GM12801 (cell line): Measurements from ENCODE around the gene PRR9.

Experiments
- TF ChIP-seq, protein P1 (sequence below): IDR thresholded peaks from one replicate; pipeline ENCODE4 v1.5.1; 2011; ENCODE audit warnings: control low read depth; ENCODE audit not compliant: insufficient read length; ENCODE audit errors: extremely low read depth

The PRR9 gene

DNA sequence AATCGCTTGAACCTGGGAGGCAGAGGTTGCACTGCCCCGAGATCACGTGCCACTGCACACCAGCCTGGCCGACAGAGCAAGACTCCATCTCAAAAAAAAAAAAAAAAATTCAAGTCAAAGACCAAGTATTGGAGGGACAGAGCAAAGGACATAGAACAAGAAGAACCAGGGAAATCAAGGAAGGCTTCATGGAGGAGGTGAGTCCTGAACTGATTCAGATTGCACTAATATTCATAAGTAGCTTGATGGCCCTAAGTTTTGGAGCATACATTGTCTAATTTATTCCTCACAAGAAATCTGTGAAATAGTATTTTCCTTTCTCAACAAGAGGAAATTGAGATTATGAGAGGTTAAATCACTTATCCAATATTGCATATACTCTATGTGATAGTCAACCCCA lies 3.9 kb upstream of the PRR9 start:
- TF ChIP-seq, protein P1, sequence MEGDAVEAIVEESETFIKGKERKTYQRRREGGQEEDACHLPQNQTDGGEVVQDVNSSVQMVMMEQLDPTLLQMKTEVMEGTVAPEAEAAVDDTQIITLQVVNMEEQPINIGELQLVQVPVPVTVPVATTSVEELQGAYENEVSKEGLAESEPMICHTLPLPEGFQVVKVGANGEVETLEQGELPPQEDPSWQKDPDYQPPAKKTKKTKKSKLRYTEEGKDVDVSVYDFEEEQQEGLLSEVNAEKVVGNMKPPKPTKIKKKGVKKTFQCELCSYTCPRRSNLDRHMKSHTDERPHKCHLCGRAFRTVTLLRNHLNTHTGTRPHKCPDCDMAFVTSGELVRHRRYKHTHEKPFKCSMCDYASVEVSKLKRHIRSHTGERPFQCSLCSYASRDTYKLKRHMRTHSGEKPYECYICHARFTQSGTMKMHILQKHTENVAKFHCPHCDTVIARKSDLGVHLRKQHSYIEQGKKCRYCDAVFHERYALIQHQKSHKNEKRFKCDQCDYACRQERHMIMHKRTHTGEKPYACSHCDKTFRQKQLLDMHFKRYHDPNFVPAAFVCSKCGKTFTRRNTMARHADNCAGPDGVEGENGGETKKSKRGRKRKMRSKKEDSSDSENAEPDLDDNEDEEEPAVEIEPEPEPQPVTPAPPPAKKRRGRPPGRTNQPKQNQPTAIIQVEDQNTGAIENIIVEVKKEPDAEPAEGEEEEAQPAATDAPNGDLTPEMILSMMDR, result no peak

DNA sequence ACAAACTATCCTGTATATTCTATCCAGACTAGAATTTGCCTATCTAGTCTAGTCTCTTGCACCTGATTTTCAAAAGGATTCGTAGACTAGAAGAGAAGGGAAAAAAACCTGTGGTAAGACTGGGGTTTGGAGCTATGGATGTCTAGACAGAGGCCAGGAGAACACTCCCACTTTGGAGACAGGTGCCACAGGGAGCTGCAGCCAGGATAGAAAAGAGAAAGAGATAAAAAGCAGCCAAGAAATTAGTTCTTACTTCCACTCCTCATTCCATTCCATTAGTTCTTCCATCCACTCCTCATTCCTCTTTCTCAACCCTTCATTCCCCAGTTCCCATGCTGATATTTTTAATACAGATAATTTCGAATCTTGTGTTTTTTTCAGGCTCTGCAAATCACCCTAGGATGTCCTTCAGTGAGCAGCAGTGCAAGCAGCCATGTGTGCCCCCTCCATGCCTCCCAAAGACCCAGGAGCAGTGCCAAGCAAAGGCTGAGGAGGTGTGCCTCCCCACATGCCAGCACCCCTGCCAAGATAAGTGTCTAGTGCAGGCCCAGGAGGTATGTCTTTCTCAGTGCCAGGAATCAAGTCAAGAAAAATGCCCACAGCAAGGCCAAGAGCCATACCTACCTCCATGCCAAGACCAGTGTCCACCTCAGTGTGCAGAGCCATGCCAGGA lies 496 bp downstream of the PRR9 start:
- TF ChIP-seq, protein P1, result no peak

DNA sequence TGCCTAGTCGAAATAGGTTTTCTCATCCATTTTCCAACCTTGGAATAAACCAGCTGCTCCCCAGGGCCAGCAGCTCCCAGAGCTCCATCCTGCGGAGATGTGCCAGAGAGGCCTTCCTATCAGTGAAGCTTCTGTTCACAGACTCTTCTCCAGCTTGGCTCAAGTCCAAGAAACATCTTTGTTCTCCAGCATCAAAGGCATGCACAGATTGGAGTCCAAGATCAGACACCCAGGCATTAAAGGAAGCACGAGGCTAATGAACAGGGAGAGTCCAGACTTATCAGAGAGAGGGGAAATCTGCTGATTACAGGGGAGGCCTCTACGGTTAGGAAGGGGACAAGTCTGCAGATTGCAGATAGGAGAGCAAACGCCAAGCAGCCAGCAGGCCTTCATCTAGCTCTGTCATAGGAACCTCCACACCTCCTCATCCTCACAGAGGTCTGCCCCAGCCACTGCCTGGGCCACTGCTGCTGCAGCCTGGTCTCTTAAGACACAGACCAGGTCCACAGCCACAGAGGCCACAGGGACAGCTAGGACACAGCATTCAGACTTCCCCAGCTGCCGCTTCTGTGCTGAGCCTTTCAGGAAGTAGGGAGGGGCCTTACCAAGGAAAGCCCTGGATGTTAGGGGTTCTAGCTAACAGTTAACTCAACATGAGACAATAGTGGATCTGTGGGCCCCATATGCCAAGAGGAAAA lies 3.4 kb downstream of the PRR9 start:
- TF ChIP-seq, protein P1, result no peak

DNA sequence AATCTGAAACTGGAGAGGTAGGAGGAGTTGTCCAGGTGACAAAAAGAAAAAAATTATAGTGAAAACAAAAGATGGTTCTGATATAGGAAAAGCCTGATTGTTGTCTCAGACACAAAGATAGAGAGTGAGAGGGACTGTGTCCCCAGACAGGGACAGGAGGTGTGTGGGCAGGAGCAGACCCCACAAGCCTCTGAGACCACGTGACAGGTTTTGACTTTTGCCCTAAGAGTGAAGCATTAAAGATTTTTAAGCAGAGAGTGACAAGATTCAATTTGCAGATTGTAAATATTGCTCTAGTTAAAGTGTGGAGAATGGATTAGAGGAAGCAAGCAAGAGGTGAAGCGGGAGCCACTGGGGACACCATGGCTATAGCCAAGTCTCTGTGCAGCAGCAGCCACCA lies 10.4 kb downstream of the PRR9 start:
- TF ChIP-seq, protein P1, result no peak

DNA sequence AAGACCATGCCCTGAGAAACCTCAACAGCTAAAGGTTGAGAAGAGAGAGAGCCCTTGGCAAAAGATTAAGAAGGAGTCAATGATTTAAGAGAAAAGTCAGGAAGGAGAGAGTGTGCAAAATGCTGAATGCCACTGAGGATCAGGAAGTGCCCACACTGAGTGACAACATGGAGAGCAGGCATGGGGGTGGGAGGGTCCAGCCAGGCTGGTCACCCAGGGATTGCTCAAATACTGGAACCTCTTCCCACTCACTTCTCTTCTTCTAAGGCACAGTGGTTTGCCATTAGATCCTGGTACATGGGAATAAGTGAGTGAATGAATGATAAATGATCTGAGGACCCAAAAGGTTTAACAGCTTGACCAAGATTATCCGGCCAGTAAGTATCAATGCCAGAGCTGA lies 11.1 kb downstream of the PRR9 start:
- TF ChIP-seq, protein P1, result no peak

DNA sequence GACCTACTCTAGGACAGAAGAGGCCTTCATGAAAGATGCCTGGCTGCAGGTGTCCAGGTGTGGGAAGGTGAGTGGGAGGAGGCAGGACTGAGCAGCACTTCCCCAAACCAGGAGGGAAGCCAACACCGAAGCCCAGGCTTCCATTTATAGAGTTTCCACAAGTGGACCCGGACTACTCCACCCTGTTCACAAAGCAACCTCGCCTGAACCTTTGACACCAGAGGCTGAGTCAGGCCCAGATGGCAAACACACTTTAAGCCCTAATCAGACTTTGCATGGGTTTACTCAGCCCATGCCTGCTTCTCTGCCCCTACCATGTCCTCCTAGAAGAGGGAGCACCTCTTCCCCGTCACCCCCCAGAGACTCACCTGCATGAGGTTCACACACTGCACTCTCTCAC lies 14.0 kb downstream of the PRR9 start:
- TF ChIP-seq, protein P1, result no peak

DNA sequence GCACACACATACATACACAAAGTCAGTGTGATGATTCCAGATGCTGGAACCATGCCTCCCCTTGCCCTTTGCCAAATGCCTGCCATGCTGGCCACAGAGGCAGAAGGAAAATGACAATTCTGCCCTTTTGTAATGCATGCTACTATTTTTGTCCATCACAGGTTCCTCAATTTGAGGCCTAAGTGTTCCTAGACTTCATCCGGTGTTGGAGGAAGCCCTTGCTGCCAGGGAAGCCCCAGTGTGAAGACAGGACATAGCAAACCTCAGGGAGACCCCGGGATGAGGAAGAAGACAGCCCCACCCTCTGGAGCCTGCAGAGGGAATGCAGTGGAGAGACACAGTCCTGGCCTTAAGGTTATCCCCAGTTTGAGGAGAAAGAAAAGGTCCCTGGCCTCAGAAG lies 14.4 kb downstream of the PRR9 start:
- TF ChIP-seq, protein P1, result no peak
